ENCODE measurements around the gene PCP2. TPM values are rescaled to one million over a fixed set of nuclear protein-coding genes. Genes with fewer than 3 reads are reported as not detected.
"Not testable (repeated sequence)": the region's sequence is repeated elsewhere in the genome, so short reads cannot be mapped to it uniquely, and the experiment has no call there.

PCP2 gene
- total RNA-seq, 1 donor from 2014 or later: 1.7 TPM

- no peak for DNase-seq (ENCODE audit: low spot score)
Observed at GRCh38 chr19:7661744-7662538, 28.4 kb upstream of the PCP2 start.

GRCh38 chr19:7658219-7658686 lies 24.7 kb upstream of the PCP2 start:
- DNase-seq (ENCODE audit: low spot score): no peak

- DNase-seq (ENCODE audit: low spot score): no peak
Observed at GRCh38 chr19:7657131-7657751, 23.7 kb upstream of the PCP2 start.

- no peak for DNase-seq (ENCODE audit: low spot score)
Observed at GRCh38 chr19:7655581-7655980, 22.1 kb upstream of the PCP2 start.

- DNase-seq (ENCODE audit: low spot score): no peak
Observed at GRCh38 chr19:7654401-7654800, 20.9 kb upstream of the PCP2 start.

- peak; percentile 91 for DNase-seq (ENCODE audit: low spot score)
Observed at GRCh38 chr19:7652061-7652641, 18.6 kb upstream of the PCP2 start.

GRCh38 chr19:7650148-7650547 lies 16.6 kb upstream of the PCP2 start:
- no peak for DNase-seq (ENCODE audit: low spot score)

GRCh38 chr19:7648265-7649014 lies 14.9 kb upstream of the PCP2 start:
- no peak for DNase-seq (ENCODE audit: low spot score)

- DNase-seq (ENCODE audit: low spot score): no peak
Observed at GRCh38 chr19:7647156-7647555, 13.6 kb upstream of the PCP2 start.

GRCh38 chr19:7646426-7646700 lies 12.8 kb upstream of the PCP2 start:
- no peak for DNase-seq (ENCODE audit: low spot score)

- DNase-seq (ENCODE audit: low spot score): no peak
Observed at GRCh38 chr19:7645656-7646425, 12.3 kb upstream of the PCP2 start.

GRCh38 chr19:7645163-7645562 lies 11.6 kb upstream of the PCP2 start:
- DNase-seq (ENCODE audit: low spot score): no peak

- no peak for DNase-seq (ENCODE audit: low spot score)
Observed at GRCh38 chr19:7644550-7644877, 11.0 kb upstream of the PCP2 start.

GRCh38 chr19:7643629-7644549 lies 10.4 kb upstream of the PCP2 start:
- DNase-seq (ENCODE audit: low spot score): not testable (repeated sequence)

- DNase-seq (ENCODE audit: low spot score): no peak
Observed at GRCh38 chr19:7643031-7643415, 9.5 kb upstream of the PCP2 start.

GRCh38 chr19:7642295-7643030 lies 8.9 kb upstream of the PCP2 start:
- no peak for DNase-seq (ENCODE audit: low spot score)

GRCh38 chr19:7641290-7642276 lies 8.1 kb upstream of the PCP2 start:
- no peak for DNase-seq (ENCODE audit: low spot score)

- no peak for DNase-seq (ENCODE audit: low spot score)
Observed at GRCh38 chr19:7640803-7641202, 7.3 kb upstream of the PCP2 start.

- no peak for DNase-seq (ENCODE audit: low spot score)
Observed at GRCh38 chr19:7639863-7640348, 6.4 kb upstream of the PCP2 start.
